Liver (tissue), 3 donors: ENCODE results near the gene MPST.

Experiments
- GABPA ChIP-seq, 2 donors: IDR thresholded peaks in 1 of 2; conservative IDR thresholded peaks in 1 of 2; 2 replicates each; pipeline ENCODE4 v1.6.1; 2016; ENCODE audit warnings: antibody characterized with exemption in 2 of 2, mild to moderate bottlenecking in 1 of 2, moderate library complexity in 1 of 2
- TAF1 ChIP-seq: conservative IDR thresholded peaks from 2 replicates; pipeline ENCODE4 v1.6.1; 2016; ENCODE audit warnings: antibody characterized with exemption, mild to moderate bottlenecking
- YY1 ChIP-seq: IDR thresholded peaks from 2 replicates; pipeline ENCODE4 v1.6.1; 2016; ENCODE audit warnings: antibody characterized with exemption, mild to moderate bottlenecking
- TF ChIP-seq, protein P1 (sequence below): IDR thresholded peaks from 2 replicates; pipeline ENCODE4 v1.6.1; 2016; ENCODE audit warnings: antibody characterized with exemption
- TF ChIP-seq, protein P2 (sequence below): IDR thresholded peaks from 2 replicates; pipeline ENCODE4 v1.6.1; 2016; ENCODE audit warnings: antibody characterized with exemption, mild to moderate bottlenecking
- TF ChIP-seq, protein P3 (sequence below): fragments of 150-350 bp; IDR thresholded peaks from 2 replicates; pipeline ENCODE4 v1.5.1; 2017; ENCODE audit warnings: improper control_type of control experiment, low read depth, low read length; ENCODE audit not compliant: missing input control
- donor health status: healthy.
- donor health status: healthy.

DNA sequence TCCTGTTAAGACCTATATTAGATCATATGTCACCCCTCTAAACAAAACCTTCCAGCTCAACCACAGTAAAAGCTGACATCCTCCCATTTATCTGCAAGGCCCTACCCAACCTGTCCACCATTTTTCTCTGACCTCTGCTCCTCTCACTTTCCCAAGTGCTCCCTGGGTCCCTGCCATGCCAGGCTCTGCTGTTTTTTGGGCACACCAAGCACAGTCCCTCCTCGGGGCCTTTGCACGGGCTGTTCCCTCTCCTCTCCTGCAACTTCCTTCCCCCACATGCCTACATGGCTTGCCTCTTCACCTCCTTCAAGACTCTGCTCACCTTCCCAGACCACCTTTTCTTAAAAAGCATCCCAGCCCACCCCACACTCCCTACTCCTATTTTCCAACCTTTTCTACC, 10.1 kb upstream of the MPST start:
- TF ChIP-seq, protein P1, sequence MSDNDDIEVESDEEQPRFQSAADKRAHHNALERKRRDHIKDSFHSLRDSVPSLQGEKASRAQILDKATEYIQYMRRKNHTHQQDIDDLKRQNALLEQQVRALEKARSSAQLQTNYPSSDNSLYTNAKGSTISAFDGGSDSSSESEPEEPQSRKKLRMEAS = no peak
- TF ChIP-seq, protein P2, sequence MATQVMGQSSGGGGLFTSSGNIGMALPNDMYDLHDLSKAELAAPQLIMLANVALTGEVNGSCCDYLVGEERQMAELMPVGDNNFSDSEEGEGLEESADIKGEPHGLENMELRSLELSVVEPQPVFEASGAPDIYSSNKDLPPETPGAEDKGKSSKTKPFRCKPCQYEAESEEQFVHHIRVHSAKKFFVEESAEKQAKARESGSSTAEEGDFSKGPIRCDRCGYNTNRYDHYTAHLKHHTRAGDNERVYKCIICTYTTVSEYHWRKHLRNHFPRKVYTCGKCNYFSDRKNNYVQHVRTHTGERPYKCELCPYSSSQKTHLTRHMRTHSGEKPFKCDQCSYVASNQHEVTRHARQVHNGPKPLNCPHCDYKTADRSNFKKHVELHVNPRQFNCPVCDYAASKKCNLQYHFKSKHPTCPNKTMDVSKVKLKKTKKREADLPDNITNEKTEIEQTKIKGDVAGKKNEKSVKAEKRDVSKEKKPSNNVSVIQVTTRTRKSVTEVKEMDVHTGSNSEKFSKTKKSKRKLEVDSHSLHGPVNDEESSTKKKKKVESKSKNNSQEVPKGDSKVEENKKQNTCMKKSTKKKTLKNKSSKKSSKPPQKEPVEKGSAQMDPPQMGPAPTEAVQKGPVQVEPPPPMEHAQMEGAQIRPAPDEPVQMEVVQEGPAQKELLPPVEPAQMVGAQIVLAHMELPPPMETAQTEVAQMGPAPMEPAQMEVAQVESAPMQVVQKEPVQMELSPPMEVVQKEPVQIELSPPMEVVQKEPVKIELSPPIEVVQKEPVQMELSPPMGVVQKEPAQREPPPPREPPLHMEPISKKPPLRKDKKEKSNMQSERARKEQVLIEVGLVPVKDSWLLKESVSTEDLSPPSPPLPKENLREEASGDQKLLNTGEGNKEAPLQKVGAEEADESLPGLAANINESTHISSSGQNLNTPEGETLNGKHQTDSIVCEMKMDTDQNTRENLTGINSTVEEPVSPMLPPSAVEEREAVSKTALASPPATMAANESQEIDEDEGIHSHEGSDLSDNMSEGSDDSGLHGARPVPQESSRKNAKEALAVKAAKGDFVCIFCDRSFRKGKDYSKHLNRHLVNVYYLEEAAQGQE = no peak
- TF ChIP-seq, protein P3, sequence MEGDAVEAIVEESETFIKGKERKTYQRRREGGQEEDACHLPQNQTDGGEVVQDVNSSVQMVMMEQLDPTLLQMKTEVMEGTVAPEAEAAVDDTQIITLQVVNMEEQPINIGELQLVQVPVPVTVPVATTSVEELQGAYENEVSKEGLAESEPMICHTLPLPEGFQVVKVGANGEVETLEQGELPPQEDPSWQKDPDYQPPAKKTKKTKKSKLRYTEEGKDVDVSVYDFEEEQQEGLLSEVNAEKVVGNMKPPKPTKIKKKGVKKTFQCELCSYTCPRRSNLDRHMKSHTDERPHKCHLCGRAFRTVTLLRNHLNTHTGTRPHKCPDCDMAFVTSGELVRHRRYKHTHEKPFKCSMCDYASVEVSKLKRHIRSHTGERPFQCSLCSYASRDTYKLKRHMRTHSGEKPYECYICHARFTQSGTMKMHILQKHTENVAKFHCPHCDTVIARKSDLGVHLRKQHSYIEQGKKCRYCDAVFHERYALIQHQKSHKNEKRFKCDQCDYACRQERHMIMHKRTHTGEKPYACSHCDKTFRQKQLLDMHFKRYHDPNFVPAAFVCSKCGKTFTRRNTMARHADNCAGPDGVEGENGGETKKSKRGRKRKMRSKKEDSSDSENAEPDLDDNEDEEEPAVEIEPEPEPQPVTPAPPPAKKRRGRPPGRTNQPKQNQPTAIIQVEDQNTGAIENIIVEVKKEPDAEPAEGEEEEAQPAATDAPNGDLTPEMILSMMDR = no peak
- no peak for TF ChIP-seq TAF1
- no peak for TF ChIP-seq GABPA (IDR thresholded peaks at IDR 0.05 in 1 of 2, conservative IDR thresholded peaks at IDR 0.05 in 1 of 2)
- TF ChIP-seq YY1 = no peak
